H1 (cell line): ENCODE data around the gene CNGA4. TPM values are rescaled to one million over a fixed set of nuclear protein-coding genes. Genes with fewer than 3 reads are reported as not detected.

Experiments
- ATF2 ChIP-seq: IDR thresholded peaks from 2 replicates; pipeline ENCODE4 v1.6.1; 2012; ENCODE audit warnings: low read length, inconsistent platforms
- BRCA1 ChIP-seq: IDR thresholded peaks from 2 replicates; pipeline ENCODE4 v1.6.1; 2012; ENCODE audit warnings: low read depth, low read length, improper control_type of control experiment
- CHD7 ChIP-seq: fragments of 300-600 bp; sonication (generic); IDR thresholded peaks from 2 replicates; pipeline ENCODE4 v1.7.1; 2012; ENCODE audit warnings: low read length, moderate library complexity, mild to moderate bottlenecking, inconsistent platforms; ENCODE audit not compliant: insufficient replicate concordance
- CREB1 ChIP-seq: IDR thresholded peaks from 2 replicates; pipeline ENCODE4 v1.6.1; 2012; ENCODE audit warnings: inconsistent platforms
- HDAC6 ChIP-seq: IDR thresholded peaks from one replicate; pipeline ENCODE4 v1.7.1; 2012; ENCODE audit warnings: low read depth, mild to moderate bottlenecking, inconsistent platforms, low read length, moderate library complexity
- MAFK ChIP-seq: IDR thresholded peaks from 2 replicates; pipeline ENCODE4 v1.6.1; 2012; ENCODE audit warnings: low read depth, mild to moderate bottlenecking, improper control_type of control experiment, low read length
- POLR2AphosphoS5 ChIP-seq: IDR thresholded peaks from 2 replicates; pipeline ENCODE4 v1.6.1; 2011; ENCODE audit warnings: low read depth, low read length
- SP4 ChIP-seq: IDR thresholded peaks from 2 replicates; pipeline ENCODE4 v1.6.1; 2012; ENCODE audit warnings: low read length, inconsistent platforms
- SRF ChIP-seq: IDR thresholded peaks from 2 replicates; pipeline ENCODE4 v1.6.1; 2011; ENCODE audit warnings: mild to moderate bottlenecking, low read depth, low read length, moderate library complexity
- TAF1 ChIP-seq: IDR thresholded peaks from 2 replicates; pipeline ENCODE4 v1.6.1; 2011; ENCODE audit warnings: mild to moderate bottlenecking, low read depth, low read length
- TBP ChIP-seq: IDR thresholded peaks from 2 replicates; pipeline ENCODE4 v1.6.1; 2011; ENCODE audit warnings: low read depth, low read length, improper control_type of control experiment
- ZNF274 ChIP-seq: IDR thresholded peaks from 2 replicates; pipeline ENCODE4 v1.7.0; 2012; ENCODE audit warnings: low read length, borderline replicate concordance; ENCODE audit errors: extremely low read depth
- polyA plus RNA-seq, 7 experiments: library from polyadenylated mRNA; depleted of rRNA in 3 of 7; stranded (reverse) in 5 of 7; unstranded in 2 of 7; fragments of >200 nt in 5 of 7; fragments of 200-250 nt in 2 of 7; gene quantifications; 1 replicate in 5 of 7; 2 replicates in 1 of 7; 4 replicates in 1 of 7; pipeline versions ENCODE4 v1.2.1 to v1.2.3, GENCODE V29; 2011 to 2013; ENCODE audit warnings: missing spikeins in 2 of 7, mixed read lengths in 2 of 7
- total RNA-seq: library from RNA; stranded (reverse); fragmentation: NEBNext Ultra II Directional; extraction: Animal tissue kit (Norgen Biotek cat#: 25700); gene quantifications from 2 replicates; pipeline ENCODE4 v1.2.1, GENCODE V29; 2021

The CNGA4 gene
- total and polyA plus RNA-seq, 2 of the 8 experiments (the other 6 are each of a cell fraction or from before 2014, with no cell fraction given): 0.29 TPM; not detected in 1

- TF ChIP-seq CHD7: no peak
- TF ChIP-seq TBP: no peak
- TF ChIP-seq SP4: no peak
- no peak for TF ChIP-seq SRF
- no peak for TF ChIP-seq POLR2AphosphoS5
- no peak for TF ChIP-seq MAFK
- TF ChIP-seq TAF1: no peak
- no peak for TF ChIP-seq HDAC6
- TF ChIP-seq ZNF274: no peak
- TF ChIP-seq CREB1: no peak
- TF ChIP-seq ATF2: no peak
- no peak for TF ChIP-seq BRCA1
These were observed 37.9 kb upstream of the CNGA4 start (continued) for GRCh38 chr11:6200975-6201374.
